ENCODE results near the gene DAPK2. TPM values are rescaled to one million over a fixed set of nuclear protein-coding genes. Genes with fewer than 3 reads are reported as not detected.

DAPK2 gene
- total and polyA plus RNA-seq, 7 donors, result 3.7 to 65.6 (median 44.3) TPM

DNA sequence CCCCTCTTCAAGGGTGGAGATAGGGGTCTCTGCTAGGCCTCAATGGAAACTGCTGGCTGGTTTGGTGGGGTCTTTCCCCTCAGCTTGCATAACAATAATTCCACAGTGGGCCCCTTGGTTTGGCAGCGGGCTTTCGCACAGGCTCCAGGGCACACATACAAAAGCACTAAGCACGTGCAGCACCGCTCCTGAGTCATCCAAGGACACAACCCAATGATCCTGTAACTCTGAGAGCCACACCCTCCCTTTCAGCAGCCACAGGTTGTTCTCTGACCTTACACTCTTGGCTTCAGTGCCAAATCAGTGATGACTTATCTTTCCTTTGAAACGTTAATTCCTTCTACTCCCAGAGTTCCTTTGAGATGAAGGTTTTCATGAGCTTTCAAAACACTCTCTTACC lies 41.7 kb downstream of the DAPK2 start:
- Histone ChIP-seq H3K4me3 (no peak overlapping the region), H3K36me3 (ENCODE audit: insufficient read depth in 1 of 2, low read depth in 1 of 2) (peaks cover 0 to 7% of the 10 kb centered on the region in 2 donors), H3K27me3 (ENCODE audit: insufficient read depth in 3 of 3, low read length in 2 of 3) (no peaks in the 10 kb centered on the region), H3K27ac (peak overlapping the region; percentile 6), H3K9me3 (no peaks in the 10 kb centered on the region), H3K4me1 (peaks cover 49% of the 10 kb centered on the region)
- intact Hi-C loops (cut with DNase I), result no loop called here
- peak; percentile 48 to 82 (median 78) for ATAC-seq
- 59 to 69% (median 62%) methylated on average over 5 of the region's 5 CpGs for WGBS, 3 donors
- peak in 1 of 2 donors; percentile 44 for DNase-seq
- TF ChIP-seq, protein P1, sequence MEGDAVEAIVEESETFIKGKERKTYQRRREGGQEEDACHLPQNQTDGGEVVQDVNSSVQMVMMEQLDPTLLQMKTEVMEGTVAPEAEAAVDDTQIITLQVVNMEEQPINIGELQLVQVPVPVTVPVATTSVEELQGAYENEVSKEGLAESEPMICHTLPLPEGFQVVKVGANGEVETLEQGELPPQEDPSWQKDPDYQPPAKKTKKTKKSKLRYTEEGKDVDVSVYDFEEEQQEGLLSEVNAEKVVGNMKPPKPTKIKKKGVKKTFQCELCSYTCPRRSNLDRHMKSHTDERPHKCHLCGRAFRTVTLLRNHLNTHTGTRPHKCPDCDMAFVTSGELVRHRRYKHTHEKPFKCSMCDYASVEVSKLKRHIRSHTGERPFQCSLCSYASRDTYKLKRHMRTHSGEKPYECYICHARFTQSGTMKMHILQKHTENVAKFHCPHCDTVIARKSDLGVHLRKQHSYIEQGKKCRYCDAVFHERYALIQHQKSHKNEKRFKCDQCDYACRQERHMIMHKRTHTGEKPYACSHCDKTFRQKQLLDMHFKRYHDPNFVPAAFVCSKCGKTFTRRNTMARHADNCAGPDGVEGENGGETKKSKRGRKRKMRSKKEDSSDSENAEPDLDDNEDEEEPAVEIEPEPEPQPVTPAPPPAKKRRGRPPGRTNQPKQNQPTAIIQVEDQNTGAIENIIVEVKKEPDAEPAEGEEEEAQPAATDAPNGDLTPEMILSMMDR (IDR thresholded peaks at IDR 0.05), result no peak

DNA sequence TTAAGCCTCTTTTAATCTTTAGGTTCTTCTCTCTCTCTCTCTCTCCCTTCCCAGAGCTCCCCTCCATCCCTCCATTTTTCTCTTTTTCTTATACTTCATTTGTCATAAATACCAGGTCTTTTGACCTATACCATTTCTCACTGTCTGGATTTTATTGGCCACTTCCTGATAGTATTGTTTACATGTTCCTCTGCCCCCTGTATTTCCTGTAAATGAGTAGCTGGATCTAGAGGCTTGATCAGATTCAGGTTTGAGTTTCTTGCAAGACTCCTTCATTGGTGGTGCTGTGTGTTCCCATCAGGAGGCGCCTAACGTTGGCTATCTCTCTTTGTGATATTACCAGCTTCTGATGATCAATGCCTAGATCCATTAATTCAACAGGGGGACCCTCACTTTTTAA lies 42.2 kb downstream of the DAPK2 start:
- H3K36me3 ChIP-seq (ENCODE audit: insufficient read depth in 1 of 2, low read depth in 1 of 2), result peaks cover 0 to 7% of the 10 kb centered on the region in 2 donors
- H3K27ac ChIP-seq, result peak overlapping the region; percentile 6
- 88 to 90% (median 88%) methylated on average over 2 of the region's 2 CpGs for WGBS, 3 donors
- no peak overlapping the region for H3K4me3 ChIP-seq
- TF ChIP-seq, protein P1 (IDR thresholded peaks at IDR 0.05), result no peak
- no peak for DNase-seq
- no peaks in the 10 kb centered on the region for H3K9me3 ChIP-seq
- intact Hi-C loops (cut with DNase I), result no loop called here
- no peaks in the 10 kb centered on the region for H3K27me3 ChIP-seq (ENCODE audit: insufficient read depth in 3 of 3, low read length in 2 of 3)
- H3K4me1 ChIP-seq, result peaks cover 49% of the 10 kb centered on the region
- no peak for ATAC-seq

DNA sequence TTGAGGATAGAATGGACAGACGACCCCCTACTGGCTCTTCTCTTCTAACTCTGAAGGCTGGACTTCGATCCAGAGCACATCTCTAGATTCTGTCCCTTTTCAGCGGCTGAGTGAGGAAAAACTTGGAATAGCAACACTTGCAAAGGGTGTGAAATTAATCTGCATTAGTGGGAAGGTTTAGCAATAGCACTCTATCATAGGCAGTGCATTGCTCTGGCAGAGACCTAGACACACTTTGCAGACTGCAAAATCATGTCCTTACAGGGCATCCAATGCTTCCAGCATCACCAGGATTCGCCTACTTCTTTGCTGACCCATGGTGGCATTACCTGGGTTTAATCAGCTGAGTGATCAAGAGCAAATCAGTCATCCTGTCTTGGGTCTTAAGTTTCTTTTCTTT lies 43.1 kb downstream of the DAPK2 start:
- H3K4me1 ChIP-seq, result peaks cover 56% of the 10 kb centered on the region
- no peak overlapping the region for H3K27ac ChIP-seq
- ATAC-seq (no peak), DNase-seq (no peak)
- H3K27me3 ChIP-seq (ENCODE audit: insufficient read depth in 3 of 3, low read length in 2 of 3), result no peaks in the 10 kb centered on the region
- H3K36me3 ChIP-seq (ENCODE audit: insufficient read depth in 1 of 2, low read depth in 1 of 2), result peaks cover 0 to 7% of the 10 kb centered on the region in 2 donors
- H3K4me3 ChIP-seq, result no peak overlapping the region
- TF ChIP-seq, protein P1 (IDR thresholded peaks at IDR 0.05), result no peak
- intact Hi-C loops (cut with DNase I), result no loop called here
- H3K9me3 ChIP-seq, result no peaks in the 10 kb centered on the region
- 80 to 92% (median 81%) methylated on average over 4 of the region's 4 CpGs for WGBS, 3 donors

DNA sequence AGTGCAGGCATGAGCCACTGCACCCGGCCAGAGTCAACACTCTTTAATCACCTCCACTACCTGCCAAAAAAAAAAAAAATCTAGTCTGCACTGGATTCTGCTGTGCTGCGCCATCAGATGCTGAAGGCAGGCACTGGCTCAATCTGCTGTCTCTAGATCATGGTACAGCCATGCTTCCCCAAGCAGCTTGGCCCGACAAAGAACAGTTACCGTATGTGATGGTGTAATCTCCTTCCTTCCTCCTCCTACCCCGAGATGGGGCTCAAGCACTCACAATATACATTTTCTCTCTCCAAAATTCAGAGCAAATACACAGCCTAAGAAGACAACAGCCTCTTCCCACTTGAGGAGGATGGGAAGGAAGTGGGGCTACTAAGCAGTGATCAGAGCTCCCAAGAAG lies 45.1 kb downstream of the DAPK2 start:
- no peaks in the 10 kb centered on the region for H3K9me3 ChIP-seq
- ATAC-seq (no peak), DNase-seq (no peak)
- intact Hi-C loops (cut with DNase I), result no loop called here
- no peaks in the 10 kb centered on the region for H3K27me3 ChIP-seq (ENCODE audit: insufficient read depth in 3 of 3, low read length in 2 of 3)
- TF ChIP-seq, protein P1 (IDR thresholded peaks at IDR 0.05), result no peak
- WGBS, 3 donors, result 60 to 79% (median 78%) methylated on average over 5 of the region's 5 CpGs
- no peak overlapping the region for H3K4me3 ChIP-seq
- peaks cover 0 to 7% of the 10 kb centered on the region in 2 donors for H3K36me3 ChIP-seq (ENCODE audit: insufficient read depth in 1 of 2, low read depth in 1 of 2)
- no peak overlapping the region for H3K27ac ChIP-seq
- H3K4me1 ChIP-seq, result peaks cover 64% of the 10 kb centered on the region
